BE2C (cell line): ENCODE data around the gene SMIM24.
"Not testable (repeated sequence)": the region's sequence is repeated elsewhere in the genome, so short reads cannot be mapped to it uniquely, and the experiment has no call there.

ENCODE experiments used
- DNase-seq: peaks from one replicate; pipeline ENCODE4 v3.0.0-alpha.2; 2020
- H3K27me3 ChIP-seq: fragments of 250-450 bp; sonication (Bioruptor Pico); 2 replicates; pipeline ENCODE4 v1.5.1; 2020; ENCODE audit warnings: mild to moderate bottlenecking
- H3K36me3 ChIP-seq: fragments of 250-450 bp; sonication (Bioruptor Pico); 2 replicates; pipeline ENCODE4 v1.5.1; 2020; ENCODE audit warnings: mild to moderate bottlenecking
- H3K4me1 ChIP-seq: fragments of 250-450 bp; sonication (Bioruptor Pico); 2 replicates; pipeline ENCODE4 v1.5.1; 2020
- H3K4me3 ChIP-seq: 2 replicates; pipeline ENCODE4 v1.5.1; 2011; ENCODE audit warnings: low read depth, low read length
- H3K9me3 ChIP-seq: fragments of 250-450 bp; sonication (Bioruptor Pico); 2 replicates; pipeline ENCODE4 v1.5.1; 2020
- CTCF ChIP-seq: IDR thresholded peaks from 2 replicates; pipeline ENCODE4 v1.5.1; 2012; ENCODE audit warnings: mild to moderate bottlenecking, low read depth, low read length

SMIM24 gene

GRCh38 chr19:3455960-3456601 is 24.2 kb downstream of the SMIM24 start:
- Histone ChIP-seq H3K9me3 (no peaks in the 10 kb centered on the region), H3K27me3 (no peaks in the 10 kb centered on the region), H3K4me1 (peaks cover 4% of the 10 kb centered on the region), H3K36me3 (peaks cover 52% of the 10 kb centered on the region), H3K4me3 (no peak overlapping the region)
- no peak for TF ChIP-seq CTCF
- DNase-seq: no peak

- DNase-seq: no peak
- H3K27me3 ChIP-seq: no peaks in the 10 kb centered on the region
- peaks cover 58% of the 10 kb centered on the region for H3K36me3 ChIP-seq
- TF ChIP-seq CTCF: no peak
- peaks cover 4% of the 10 kb centered on the region for H3K4me1 ChIP-seq
- no peak overlapping the region for H3K4me3 ChIP-seq
- H3K9me3 ChIP-seq: no peaks in the 10 kb centered on the region
These were observed 24.9 kb downstream of the SMIM24 start for GRCh38 chr19:3455393-3455955.

GRCh38 chr19:3454656-3455392 is 25.5 kb downstream of the SMIM24 start:
- Histone ChIP-seq H3K9me3 (no peaks in the 10 kb centered on the region), H3K36me3 (peaks cover 58% of the 10 kb centered on the region), H3K4me3 (no peak overlapping the region), H3K27me3 (no peaks in the 10 kb centered on the region), H3K4me1 (peaks cover 4% of the 10 kb centered on the region)
- DNase-seq: no peak
- TF ChIP-seq CTCF: no peak

GRCh38 chr19:3453840-3454239 is 26.5 kb downstream of the SMIM24 start:
- Histone ChIP-seq H3K36me3 (peaks cover 67% of the 10 kb centered on the region), H3K4me1 (no peaks in the 10 kb centered on the region; the same call in 1 of the 2 replicates), H3K27me3 (no peaks in the 10 kb centered on the region), H3K9me3 (no peaks in the 10 kb centered on the region), H3K4me3 (no peak overlapping the region)
- no peak for TF ChIP-seq CTCF
- DNase-seq: no peak

GRCh38 chr19:3452942-3453214 is 27.4 kb downstream of the SMIM24 start:
- H3K4me1 ChIP-seq, H3K9me3 ChIP-seq, DNase-seq, H3K4me3 ChIP-seq, H3K27me3 ChIP-seq: not testable (repeated sequence)
- H3K36me3 ChIP-seq: peaks cover 70% of the 10 kb centered on the region

GRCh38 chr19:3452171-3452941 is 28.0 kb downstream of the SMIM24 start:
- Histone ChIP-seq H3K4me3 (no peak overlapping the region), H3K36me3 (peaks cover 70% of the 10 kb centered on the region), H3K27me3 (no peaks in the 10 kb centered on the region), H3K9me3 (no peaks in the 10 kb centered on the region), H3K4me1 (no peaks in the 10 kb centered on the region; the same call in 1 of the 2 replicates)
- DNase-seq: no peak
- no peak for TF ChIP-seq CTCF
